GM19467 (cell line): ENCODE data around the gene PIM3.
"Not testable (repeated sequence)": the region's sequence is repeated elsewhere in the genome, so short reads cannot be mapped to it uniquely, and the experiment has no call there.

Experiments
- ATAC-seq: cut with Tn5 transposase; IDR thresholded peaks from one replicate; pipeline ENCODE4 v1.9.1; 2021; ENCODE audit warnings: mild to moderate bottlenecking, moderate library complexity; ENCODE audit not compliant: unreplicated experiment

The PIM3 gene

GRCh38 chr22:49981799-49982198 lies 21.2 kb downstream of the PIM3 start:
- ATAC-seq: not testable (repeated sequence)

- no peak for ATAC-seq
Observed at GRCh38 chr22:49983148-49984042, 22.8 kb downstream of the PIM3 start.

- ATAC-seq: no peak
Observed at GRCh38 chr22:49986325-49986724, 25.8 kb downstream of the PIM3 start.

- ATAC-seq: not testable (repeated sequence)
Observed at GRCh38 chr22:49989826-49990225, 29.3 kb downstream of the PIM3 start.

- ATAC-seq: no peak
Observed at GRCh38 chr22:49991167-49991566, 30.6 kb downstream of the PIM3 start.

- ATAC-seq: no peak
Observed at GRCh38 chr22:49991907-49992533, 31.4 kb downstream of the PIM3 start.

- no peak for ATAC-seq
Observed at GRCh38 chr22:49992921-49993648, 32.5 kb downstream of the PIM3 start.

GRCh38 chr22:49993649-49994360 lies 33.2 kb downstream of the PIM3 start:
- no peak for ATAC-seq

- no peak for ATAC-seq
Observed at GRCh38 chr22:49994361-49995040, 33.9 kb downstream of the PIM3 start.

- no peak for ATAC-seq
Observed at GRCh38 chr22:49995041-49995360, 34.4 kb downstream of the PIM3 start.

- no peak for ATAC-seq
Observed at GRCh38 chr22:49995361-49996118, 35.0 kb downstream of the PIM3 start.

- no peak for ATAC-seq
Observed at GRCh38 chr22:49996119-49996517, 35.5 kb downstream of the PIM3 start.

- ATAC-seq: no peak
Observed at GRCh38 chr22:49996518-49997250, 36.1 kb downstream of the PIM3 start.

- no peak for ATAC-seq
Observed at GRCh38 chr22:49997251-49997599, 36.7 kb downstream of the PIM3 start.

GRCh38 chr22:49997932-49998717 lies 37.6 kb downstream of the PIM3 start:
- ATAC-seq: no peak

GRCh38 chr22:49998718-49999062 lies 38.1 kb downstream of the PIM3 start:
- ATAC-seq: no peak

- ATAC-seq: no peak
Observed at GRCh38 chr22:49999063-49999945, 38.7 kb downstream of the PIM3 start.
